A204.1 (cell line): Measurements from ENCODE around the gene OGT.
"Not testable (repeated sequence)": the region's sequence is repeated elsewhere in the genome, so short reads cannot be mapped to it uniquely, and the experiment has no call there.

Source experiments
- FAIRE-seq: peaks from 2 replicates; lab custom pipeline; 2012; peaks lifted over from hg19 to GRCh38; lab: Jason Lieb, UNC

The OGT gene

GRCh38 chrX:71540801-71541200 is 7.9 kb downstream of the OGT start:
- FAIRE-seq = no peak

- no peak for FAIRE-seq
Observed at GRCh38 chrX:71541210-71542022, 8.5 kb downstream of the OGT start.

GRCh38 chrX:71542411-71542810 is 9.5 kb downstream of the OGT start:
- FAIRE-seq = no peak

- FAIRE-seq = no peak
Observed at GRCh38 chrX:71542825-71543224, 9.9 kb downstream of the OGT start.

GRCh38 chrX:71543316-71543715 is 10.4 kb downstream of the OGT start:
- FAIRE-seq = no peak

GRCh38 chrX:71545364-71545763 is 12.5 kb downstream of the OGT start:
- no peak for FAIRE-seq

GRCh38 chrX:71546879-71547278 is 14.0 kb downstream of the OGT start:
- FAIRE-seq = no peak

GRCh38 chrX:71547339-71547738 is 14.4 kb downstream of the OGT start:
- no peak for FAIRE-seq

- no peak for FAIRE-seq
Observed at GRCh38 chrX:71549986-71550385, 17.1 kb downstream of the OGT start.

GRCh38 chrX:71550578-71550977 is 17.7 kb downstream of the OGT start:
- FAIRE-seq = no peak

GRCh38 chrX:71556036-71556435 is 23.1 kb downstream of the OGT start:
- FAIRE-seq = no peak

- FAIRE-seq = no peak
Observed at GRCh38 chrX:71558920-71559319, 26.0 kb downstream of the OGT start.

- not testable (repeated sequence) for FAIRE-seq
Observed at GRCh38 chrX:71559773-71560172, 26.9 kb downstream of the OGT start.

- FAIRE-seq = no peak
Observed at GRCh38 chrX:71563921-71564320, 31.0 kb downstream of the OGT start.

- no peak for FAIRE-seq
Observed at GRCh38 chrX:71565474-71566041, 32.7 kb downstream of the OGT start.

- FAIRE-seq = not testable (repeated sequence)
Observed at GRCh38 chrX:71571390-71571789, 38.5 kb downstream of the OGT start.

- FAIRE-seq = no peak
Observed at GRCh38 chrX:71573590-71573989, 40.7 kb downstream of the OGT start.

- no peak for FAIRE-seq
Observed at GRCh38 chrX:71577682-71578081, 44.8 kb downstream of the OGT start.

- FAIRE-seq = no peak
Observed at GRCh38 chrX:71578253-71579135, 45.6 kb downstream of the OGT start, which contains the start of gene GCNA. Gene GCNA (plus strand): TSS chrX:71578437. CDS start chrX:71580822, 2,385 bp downstream.

- no peak for FAIRE-seq
Observed at GRCh38 chrX:71579136-71579989, 46.5 kb downstream of the OGT start.

- FAIRE-seq = no peak
Observed at GRCh38 chrX:71579990-71580380, 47.1 kb downstream of the OGT start.

GRCh38 chrX:71581210-71581609 is 48.3 kb downstream of the OGT start:
- FAIRE-seq = no peak
